SU-DHL-6 (cell line): Measurements from ENCODE around the gene MMP15.

ENCODE experiments used
- CTCF ChIP-seq: fragments of 200-600 bp; sonication (generic); IDR thresholded peaks from one replicate; pipeline ENCODE4 v1.5.1; 2017; ENCODE audit warnings: antibody characterized with exemption, mild to moderate bottlenecking, low read length, moderate library complexity; ENCODE audit not compliant: insufficient read depth, poor library complexity, severe bottlenecking
- EZH2phosphoT487 ChIP-seq: fragments of 200-600 bp; sonication (generic), shearing (Covaris generic); conservative IDR thresholded peaks from 2 replicates; pipeline ENCODE4 v1.6.1; 2018; ENCODE audit warnings: mild to moderate bottlenecking, antibody characterized with exemption, low read length, moderate library complexity, mixed read lengths

DNA sequence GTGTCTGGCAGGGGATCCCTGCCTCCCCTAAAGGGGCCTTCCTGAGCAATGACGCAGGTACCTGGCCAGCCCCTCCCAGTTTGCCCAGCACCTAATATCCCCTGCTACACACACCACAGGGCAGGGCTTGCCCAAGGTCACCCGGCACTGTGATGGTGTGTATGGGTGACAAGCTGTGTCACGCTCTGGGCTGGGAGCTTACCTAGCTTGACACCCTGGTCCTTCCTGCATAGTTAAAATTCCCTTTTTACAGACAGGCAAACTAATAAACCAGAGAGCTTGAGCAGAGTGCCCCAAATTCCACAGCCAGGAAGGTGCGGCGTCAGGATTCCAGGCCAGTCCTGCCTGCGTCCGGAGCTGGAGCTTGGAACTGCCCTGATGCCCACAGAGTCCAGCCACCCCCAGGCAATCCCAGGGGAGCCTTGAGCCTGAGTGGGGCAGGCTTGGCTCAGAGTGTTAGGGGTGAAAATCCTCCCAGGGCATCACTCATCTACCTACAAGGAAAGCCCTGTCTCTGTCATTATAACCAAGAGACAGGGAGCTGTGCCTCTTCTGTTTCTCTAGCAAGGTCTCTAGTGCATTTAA is 18.1 kb downstream of the MMP15 start:
- TF ChIP-seq CTCF (no peak), EZH2phosphoT487 (no peak)
